Panc1 (cell line): ENCODE results near the gene PDE9A. TPM values are rescaled to one million over a fixed set of nuclear protein-coding genes. Genes with fewer than 3 reads are reported as not detected.

Source experiments
- ATAC-seq: fragments of 200-7000 bp; cut with Tn5 transposase; 2 replicates; pipeline ENCODE4 v1.9.1; 2020; ENCODE audit warnings: mild to moderate bottlenecking, moderate library complexity
- BruUV-seq: library from RNA; stranded (reverse); fragments of 400-500 nt; replicated peaks from 2 replicates; lab custom pipeline; 2021; lab: Mats Ljungman, UMichigan
- CTCF ChIA-PET: fragments of 300-600 bp; sonication (Branson Sonifier 250); formaldehyde crosslinking; loops from one replicate; lab custom pipeline; 2022; ENCODE audit warnings: antibody characterized with exemption; lab: Charles Lee
- POLR2A ChIA-PET: fragments of 300-600 bp; sonication (Branson Sonifier 250); formaldehyde crosslinking; loops from one replicate; lab custom pipeline; 2022; ENCODE audit warnings: antibody characterized with exemption; lab: Charles Lee
- DNase-seq: peaks from one replicate; pipeline ENCODE4 v3.0.0-alpha.2; 2010; ENCODE audit warnings: low read depth, low spot score
- H3K27ac ChIP-seq: 2 replicates; pipeline ENCODE4 v1.5.1; 2011; ENCODE audit warnings: mild to moderate bottlenecking, low read length, inconsistent platforms
- H3K27me3 ChIP-seq: fragments of 200-500 bp; sonication (Bioruptor generic); 2 replicates; pipeline ENCODE4 v1.6.0; 2014; ENCODE audit warnings: low read length, inconsistent platforms; ENCODE audit not compliant: control insufficient read depth, insufficient read depth
- H3K36me3 ChIP-seq: fragments of 200-500 bp; sonication (Bioruptor generic); 2 replicates; pipeline ENCODE4 v1.5.1; 2014; ENCODE audit warnings: inconsistent platforms, mild to moderate bottlenecking, low read length, moderate library complexity; ENCODE audit not compliant: control insufficient read depth, insufficient read depth
- H3K4me1 ChIP-seq: 2 replicates; pipeline ENCODE4 v1.5.1; 2011; ENCODE audit warnings: inconsistent platforms, mild to moderate bottlenecking, low read length, moderate library complexity; ENCODE audit not compliant: control insufficient read depth, insufficient read depth
- H3K4me3 ChIP-seq, 2 experiments: 2 replicates each; pipeline ENCODE4 v1.5.1; 2011 to 2012; ENCODE audit warnings: low read depth in 2 of 2, low read length in 2 of 2, mild to moderate bottlenecking in 2 of 2, inconsistent platforms in 1 of 2, moderate library complexity in 1 of 2
- H3K9me3 ChIP-seq: fragments of 200-500 bp; sonication (Bioruptor generic); 2 replicates; pipeline ENCODE4 v1.5.1; 2014; ENCODE audit warnings: low read depth, mild to moderate bottlenecking, inconsistent platforms, low read length, moderate library complexity; ENCODE audit not compliant: control insufficient read depth, insufficient read depth
- POLR2AphosphoS5 ChIP-seq: IDR thresholded peaks from 2 replicates; pipeline ENCODE4 v1.6.1; 2012; ENCODE audit warnings: mild to moderate bottlenecking, low read depth, low read length, moderate library complexity
- SIN3A ChIP-seq: IDR thresholded peaks from 2 replicates; pipeline ENCODE4 v1.6.1; 2012; ENCODE audit warnings: low read depth, mild to moderate bottlenecking, low read length, moderate library complexity, borderline replicate concordance; ENCODE audit not compliant: insufficient read depth
- TCF7L2 ChIP-seq: IDR thresholded peaks from 2 replicates; pipeline ENCODE4 v1.6.1; 2011; ENCODE audit warnings: mild to moderate bottlenecking, low read depth, low read length, inconsistent platforms
- in situ Hi-C: cut with HindIII; loops from 2 replicates; pipeline ENCODE4 v1.10.0; 2016; ENCODE audit warnings: low sequenced_read_pairs, low pct_unique_long_range_greater_than_20kb
- intact Hi-C: fragments of 100-400 bp; cut with micrococcal nuclease; formaldehyde crosslinking; loops from one replicate; pipeline ENCODE4 v1.10.0; 2022; ENCODE audit not compliant: unreplicated experiment
- total RNA-seq: library from RNA; stranded (reverse); gene quantifications from one replicate; pipeline ENCODE4 v1.2.1, GENCODE V29; 2021; ENCODE audit not compliant: unreplicated experiment
- TF ChIP-seq, protein P1 (sequence below): fragments of 450-650 bp; IDR thresholded peaks from 2 replicates; pipeline ENCODE4 v1.5.1; 2017; ENCODE audit warnings: mild to moderate bottlenecking
- TF ChIP-seq, protein P2 (sequence below), 2 experiments: IDR thresholded peaks; 2 replicates each; pipeline ENCODE4 v1.6.1; 2011 to 2012; ENCODE audit warnings: low read depth in 2 of 2, control low read depth in 1 of 2, low read length in 1 of 2, mild to moderate bottlenecking in 1 of 2, moderate library complexity in 1 of 2; ENCODE audit not compliant: insufficient read depth in 1 of 2

The PDE9A gene
- total RNA-seq, 1 experiment from 2014 or later = 0.72 TPM

GRCh38 chr21:42705746-42706374 is 52.4 kb downstream of the PDE9A start:
- no peak for ATAC-seq
- Histone ChIP-seq H3K36me3 (no peaks in the 10 kb centered on the region), H3K4me1 (no peaks in the 10 kb centered on the region), H3K27me3 (no peaks in the 10 kb centered on the region), H3K27ac (no peak overlapping the region), H3K9me3 (no peaks in the 10 kb centered on the region), H3K4me3 (no peak overlapping the region)
- no TSS peak for BruUV-seq
- intact Hi-C loops (no loop called here), in situ Hi-C loops (no loop called here)
- DNase-seq = no peak
- no peak for TF ChIP-seq TCF7L2
- TF ChIP-seq SIN3A = no peak
- no peak for TF ChIP-seq POLR2AphosphoS5
- TF ChIP-seq, protein P1, sequence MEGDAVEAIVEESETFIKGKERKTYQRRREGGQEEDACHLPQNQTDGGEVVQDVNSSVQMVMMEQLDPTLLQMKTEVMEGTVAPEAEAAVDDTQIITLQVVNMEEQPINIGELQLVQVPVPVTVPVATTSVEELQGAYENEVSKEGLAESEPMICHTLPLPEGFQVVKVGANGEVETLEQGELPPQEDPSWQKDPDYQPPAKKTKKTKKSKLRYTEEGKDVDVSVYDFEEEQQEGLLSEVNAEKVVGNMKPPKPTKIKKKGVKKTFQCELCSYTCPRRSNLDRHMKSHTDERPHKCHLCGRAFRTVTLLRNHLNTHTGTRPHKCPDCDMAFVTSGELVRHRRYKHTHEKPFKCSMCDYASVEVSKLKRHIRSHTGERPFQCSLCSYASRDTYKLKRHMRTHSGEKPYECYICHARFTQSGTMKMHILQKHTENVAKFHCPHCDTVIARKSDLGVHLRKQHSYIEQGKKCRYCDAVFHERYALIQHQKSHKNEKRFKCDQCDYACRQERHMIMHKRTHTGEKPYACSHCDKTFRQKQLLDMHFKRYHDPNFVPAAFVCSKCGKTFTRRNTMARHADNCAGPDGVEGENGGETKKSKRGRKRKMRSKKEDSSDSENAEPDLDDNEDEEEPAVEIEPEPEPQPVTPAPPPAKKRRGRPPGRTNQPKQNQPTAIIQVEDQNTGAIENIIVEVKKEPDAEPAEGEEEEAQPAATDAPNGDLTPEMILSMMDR = no peak
- POLR2A ChIA-PET = no interaction called here
- CTCF ChIA-PET = no interaction called here

DNA sequence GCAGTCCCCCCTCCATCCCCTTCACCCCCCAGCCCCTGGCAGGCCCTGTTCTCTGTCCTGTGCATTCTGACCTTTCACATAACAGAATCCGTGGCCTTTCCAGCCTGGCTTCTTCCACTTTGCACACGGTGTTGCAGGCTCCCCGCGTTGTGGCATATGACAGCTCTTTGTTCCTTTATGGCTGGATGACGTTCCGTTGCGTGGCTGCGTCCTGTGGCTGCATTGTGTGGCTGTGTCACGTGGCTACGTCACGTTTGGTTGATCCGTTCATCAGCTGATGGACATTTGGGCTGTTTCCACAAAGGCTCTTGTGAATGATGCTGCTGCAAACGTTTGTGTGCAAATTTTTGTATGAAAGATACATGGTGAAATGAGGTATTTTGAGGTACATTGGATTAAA is 53.3 kb downstream of the PDE9A start:
- CTCF ChIA-PET = no interaction called here
- POLR2A ChIA-PET = no interaction called here
- no peak overlapping the region for H3K4me3 ChIP-seq
- H3K9me3 ChIP-seq = no peaks in the 10 kb centered on the region
- no peak overlapping the region for H3K27ac ChIP-seq
- TF ChIP-seq, protein P1 = no peak
- TF ChIP-seq POLR2AphosphoS5 (no peak), TCF7L2 (no peak), SIN3A (no peak)
- in situ Hi-C loops = no loop called here
- intact Hi-C loops = no loop called here
- DNase-seq = no peak
- BruUV-seq = no TSS peak
- H3K36me3 ChIP-seq = no peaks in the 10 kb centered on the region
- no peaks in the 10 kb centered on the region for H3K27me3 ChIP-seq
- ATAC-seq = no peak
- H3K4me1 ChIP-seq = no peaks in the 10 kb centered on the region

DNA sequence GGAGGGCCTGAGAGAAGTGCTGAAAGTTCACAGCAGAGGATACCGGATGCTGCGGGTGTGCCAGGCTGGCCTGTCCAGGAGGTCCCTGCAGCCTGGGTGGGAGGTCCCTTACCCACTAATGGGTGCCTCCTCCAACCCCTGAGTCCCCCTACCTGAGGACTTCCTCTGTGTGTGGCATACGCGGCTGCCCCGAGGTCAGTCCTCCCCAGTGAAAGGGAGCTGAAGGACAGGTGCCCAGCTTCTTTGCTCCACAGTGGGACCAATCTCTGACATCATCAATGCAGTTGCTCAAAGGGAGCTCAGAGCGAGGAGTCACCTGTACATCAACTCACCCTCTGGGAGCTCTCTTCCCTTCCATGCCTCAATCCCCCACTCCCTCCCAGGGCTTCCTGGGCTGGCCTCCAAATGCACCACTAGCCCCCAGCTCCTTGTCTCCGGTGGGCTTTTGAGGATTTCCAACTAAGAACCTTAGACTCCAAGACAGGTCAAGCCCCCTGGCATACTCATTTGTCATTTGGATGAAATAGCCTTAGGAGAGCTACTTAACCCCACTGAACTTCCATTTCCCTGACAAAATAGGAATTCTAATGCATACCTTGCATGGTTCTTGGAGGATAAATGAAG is 53.9 kb downstream of the PDE9A start:
- ATAC-seq = no peak
- POLR2A ChIA-PET = no interaction called here

More for the DNA sequence above, 53.9 kb downstream of the PDE9A start:
- BruUV-seq = no TSS peak
- CTCF ChIA-PET = no interaction called here
- DNase-seq = no peak
- Histone ChIP-seq H3K36me3 (no peaks in the 10 kb centered on the region), H3K27me3 (no peaks in the 10 kb centered on the region; the same call in 1 of the 2 replicates), H3K4me3 (no peak overlapping the region), H3K9me3 (no peaks in the 10 kb centered on the region), H3K4me1 (no peaks in the 10 kb centered on the region), H3K27ac (no peak overlapping the region)
- intact Hi-C loops = no loop called here
- in situ Hi-C loops = no loop called here
- TF ChIP-seq, protein P2, sequence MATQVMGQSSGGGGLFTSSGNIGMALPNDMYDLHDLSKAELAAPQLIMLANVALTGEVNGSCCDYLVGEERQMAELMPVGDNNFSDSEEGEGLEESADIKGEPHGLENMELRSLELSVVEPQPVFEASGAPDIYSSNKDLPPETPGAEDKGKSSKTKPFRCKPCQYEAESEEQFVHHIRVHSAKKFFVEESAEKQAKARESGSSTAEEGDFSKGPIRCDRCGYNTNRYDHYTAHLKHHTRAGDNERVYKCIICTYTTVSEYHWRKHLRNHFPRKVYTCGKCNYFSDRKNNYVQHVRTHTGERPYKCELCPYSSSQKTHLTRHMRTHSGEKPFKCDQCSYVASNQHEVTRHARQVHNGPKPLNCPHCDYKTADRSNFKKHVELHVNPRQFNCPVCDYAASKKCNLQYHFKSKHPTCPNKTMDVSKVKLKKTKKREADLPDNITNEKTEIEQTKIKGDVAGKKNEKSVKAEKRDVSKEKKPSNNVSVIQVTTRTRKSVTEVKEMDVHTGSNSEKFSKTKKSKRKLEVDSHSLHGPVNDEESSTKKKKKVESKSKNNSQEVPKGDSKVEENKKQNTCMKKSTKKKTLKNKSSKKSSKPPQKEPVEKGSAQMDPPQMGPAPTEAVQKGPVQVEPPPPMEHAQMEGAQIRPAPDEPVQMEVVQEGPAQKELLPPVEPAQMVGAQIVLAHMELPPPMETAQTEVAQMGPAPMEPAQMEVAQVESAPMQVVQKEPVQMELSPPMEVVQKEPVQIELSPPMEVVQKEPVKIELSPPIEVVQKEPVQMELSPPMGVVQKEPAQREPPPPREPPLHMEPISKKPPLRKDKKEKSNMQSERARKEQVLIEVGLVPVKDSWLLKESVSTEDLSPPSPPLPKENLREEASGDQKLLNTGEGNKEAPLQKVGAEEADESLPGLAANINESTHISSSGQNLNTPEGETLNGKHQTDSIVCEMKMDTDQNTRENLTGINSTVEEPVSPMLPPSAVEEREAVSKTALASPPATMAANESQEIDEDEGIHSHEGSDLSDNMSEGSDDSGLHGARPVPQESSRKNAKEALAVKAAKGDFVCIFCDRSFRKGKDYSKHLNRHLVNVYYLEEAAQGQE (IDR thresholded peaks at IDR 0.05; ENCODE audit: insufficient read depth in 1 of 2, low read depth in 2 of 2, low read length in 1 of 2) = no peak
- TF ChIP-seq SIN3A = no peak
- TF ChIP-seq, protein P1 = no peak
- TF ChIP-seq TCF7L2 = no peak
- no peak for TF ChIP-seq POLR2AphosphoS5
